ENCODE results near the gene SLC7A8.
A peak's percentile ranks its signal among the peaks of the same experiment; 100 is the strongest.

The SLC7A8 gene

DNA sequence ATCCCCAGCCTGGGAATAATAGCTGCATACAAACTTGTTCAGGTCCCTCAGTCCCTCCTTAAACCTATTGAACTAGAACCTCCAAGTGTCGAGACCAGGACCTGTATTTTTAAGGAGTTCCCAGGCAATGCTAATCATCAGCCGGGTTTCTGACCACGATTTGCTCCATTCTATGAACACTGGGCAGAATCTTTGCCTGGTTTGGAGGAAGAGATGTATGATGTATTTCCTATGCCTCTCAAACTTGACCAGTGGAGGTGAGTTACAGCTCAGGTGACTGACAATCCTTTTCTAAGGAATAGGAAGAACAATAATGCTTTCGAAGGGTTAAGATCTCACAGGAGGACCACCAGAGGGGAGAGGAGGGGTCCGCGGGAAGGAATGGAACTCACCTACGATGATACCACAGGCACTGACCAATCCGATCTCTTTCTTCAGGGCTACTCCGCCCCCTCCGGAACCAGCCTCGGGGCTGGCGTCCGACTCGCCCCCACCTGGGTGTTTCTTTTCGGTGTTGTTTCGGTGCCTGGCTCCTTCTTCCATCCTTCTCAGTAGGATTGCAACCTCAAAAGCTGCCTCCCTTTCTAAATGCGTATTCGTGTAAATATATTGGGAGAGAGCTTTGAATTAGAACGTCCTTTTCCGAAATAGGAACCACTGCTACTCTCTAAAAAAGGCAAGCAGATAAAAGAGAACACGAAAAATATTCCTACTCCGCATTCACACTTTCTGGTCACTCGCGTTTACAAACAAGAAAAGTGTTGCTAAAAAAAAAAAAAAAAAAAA lies 895 bp downstream of the SLC7A8 start (continued):
- TF ChIP-seq PRDM10 (tag by site-specific recombination; IDR thresholded peaks at IDR 0.05): peak; percentile 64
- peak; percentile 63 for TF ChIP-seq GLIS2 (tag by site-specific recombination; IDR thresholded peaks at IDR 0.05)
- TF ChIP-seq, protein P1, sequence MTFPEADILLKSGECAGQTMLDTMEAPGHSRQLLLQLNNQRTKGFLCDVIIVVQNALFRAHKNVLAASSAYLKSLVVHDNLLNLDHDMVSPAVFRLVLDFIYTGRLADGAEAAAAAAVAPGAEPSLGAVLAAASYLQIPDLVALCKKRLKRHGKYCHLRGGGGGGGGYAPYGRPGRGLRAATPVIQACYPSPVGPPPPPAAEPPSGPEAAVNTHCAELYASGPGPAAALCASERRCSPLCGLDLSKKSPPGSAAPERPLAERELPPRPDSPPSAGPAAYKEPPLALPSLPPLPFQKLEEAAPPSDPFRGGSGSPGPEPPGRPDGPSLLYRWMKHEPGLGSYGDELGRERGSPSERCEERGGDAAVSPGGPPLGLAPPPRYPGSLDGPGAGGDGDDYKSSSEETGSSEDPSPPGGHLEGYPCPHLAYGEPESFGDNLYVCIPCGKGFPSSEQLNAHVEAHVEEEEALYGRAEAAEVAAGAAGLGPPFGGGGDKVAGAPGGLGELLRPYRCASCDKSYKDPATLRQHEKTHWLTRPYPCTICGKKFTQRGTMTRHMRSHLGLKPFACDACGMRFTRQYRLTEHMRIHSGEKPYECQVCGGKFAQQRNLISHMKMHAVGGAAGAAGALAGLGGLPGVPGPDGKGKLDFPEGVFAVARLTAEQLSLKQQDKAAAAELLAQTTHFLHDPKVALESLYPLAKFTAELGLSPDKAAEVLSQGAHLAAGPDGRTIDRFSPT (tag by site-specific recombination; IDR thresholded peaks at IDR 0.05): no peak

GRCh38 chr14:23181946-23182345 lies 1.5 kb downstream of the SLC7A8 start:
- Histone ChIP-seq H3K4me1 (ENCODE audit: control insufficient read depth, insufficient read depth, low read length) (peaks cover 8% of the 10 kb centered on the region), H3K27ac (ENCODE audit: extremely low read depth, low read depth, low read length) (no peak overlapping the region), H3K36me3 (ENCODE audit: control insufficient read depth in 2 of 2, insufficient read depth in 1 of 2, low read length in 2 of 2) (no peaks in the 10 kb centered on the region), H3K4me3 (ENCODE audit: low read depth, low read length) (no peak overlapping the region; the same call in 1 of the 2 replicates), H3K9me3 (ENCODE audit: control insufficient read depth, insufficient read depth, low read depth, low read length) (no peaks in the 10 kb centered on the region)
- TF ChIP-seq ZSCAN30 (tag by site-specific recombination; IDR thresholded peaks at IDR 0.05) (no peak), ZNF596 (tag by site-specific recombination; IDR thresholded peaks at IDR 0.05) (no peak), ZNF157 (tag by site-specific recombination; IDR thresholded peaks at IDR 0.05) (no peak), WT1 (tag by site-specific recombination; IDR thresholded peaks at IDR 0.05) (no peak), ZFP69B (tag by site-specific recombination; IDR thresholded peaks at IDR 0.05) (0 out of 2 replicates have a peak, but pooled peaks have one; percentile 32), ZNF530 (tag by site-specific recombination; IDR thresholded peaks at IDR 0.05; ENCODE audit: low read depth) (no peak)
- TF ChIP-seq, protein P2, sequence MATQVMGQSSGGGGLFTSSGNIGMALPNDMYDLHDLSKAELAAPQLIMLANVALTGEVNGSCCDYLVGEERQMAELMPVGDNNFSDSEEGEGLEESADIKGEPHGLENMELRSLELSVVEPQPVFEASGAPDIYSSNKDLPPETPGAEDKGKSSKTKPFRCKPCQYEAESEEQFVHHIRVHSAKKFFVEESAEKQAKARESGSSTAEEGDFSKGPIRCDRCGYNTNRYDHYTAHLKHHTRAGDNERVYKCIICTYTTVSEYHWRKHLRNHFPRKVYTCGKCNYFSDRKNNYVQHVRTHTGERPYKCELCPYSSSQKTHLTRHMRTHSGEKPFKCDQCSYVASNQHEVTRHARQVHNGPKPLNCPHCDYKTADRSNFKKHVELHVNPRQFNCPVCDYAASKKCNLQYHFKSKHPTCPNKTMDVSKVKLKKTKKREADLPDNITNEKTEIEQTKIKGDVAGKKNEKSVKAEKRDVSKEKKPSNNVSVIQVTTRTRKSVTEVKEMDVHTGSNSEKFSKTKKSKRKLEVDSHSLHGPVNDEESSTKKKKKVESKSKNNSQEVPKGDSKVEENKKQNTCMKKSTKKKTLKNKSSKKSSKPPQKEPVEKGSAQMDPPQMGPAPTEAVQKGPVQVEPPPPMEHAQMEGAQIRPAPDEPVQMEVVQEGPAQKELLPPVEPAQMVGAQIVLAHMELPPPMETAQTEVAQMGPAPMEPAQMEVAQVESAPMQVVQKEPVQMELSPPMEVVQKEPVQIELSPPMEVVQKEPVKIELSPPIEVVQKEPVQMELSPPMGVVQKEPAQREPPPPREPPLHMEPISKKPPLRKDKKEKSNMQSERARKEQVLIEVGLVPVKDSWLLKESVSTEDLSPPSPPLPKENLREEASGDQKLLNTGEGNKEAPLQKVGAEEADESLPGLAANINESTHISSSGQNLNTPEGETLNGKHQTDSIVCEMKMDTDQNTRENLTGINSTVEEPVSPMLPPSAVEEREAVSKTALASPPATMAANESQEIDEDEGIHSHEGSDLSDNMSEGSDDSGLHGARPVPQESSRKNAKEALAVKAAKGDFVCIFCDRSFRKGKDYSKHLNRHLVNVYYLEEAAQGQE (tag by site-specific recombination; IDR thresholded peaks at IDR 0.05): no peak
- TF ChIP-seq, protein P3, sequence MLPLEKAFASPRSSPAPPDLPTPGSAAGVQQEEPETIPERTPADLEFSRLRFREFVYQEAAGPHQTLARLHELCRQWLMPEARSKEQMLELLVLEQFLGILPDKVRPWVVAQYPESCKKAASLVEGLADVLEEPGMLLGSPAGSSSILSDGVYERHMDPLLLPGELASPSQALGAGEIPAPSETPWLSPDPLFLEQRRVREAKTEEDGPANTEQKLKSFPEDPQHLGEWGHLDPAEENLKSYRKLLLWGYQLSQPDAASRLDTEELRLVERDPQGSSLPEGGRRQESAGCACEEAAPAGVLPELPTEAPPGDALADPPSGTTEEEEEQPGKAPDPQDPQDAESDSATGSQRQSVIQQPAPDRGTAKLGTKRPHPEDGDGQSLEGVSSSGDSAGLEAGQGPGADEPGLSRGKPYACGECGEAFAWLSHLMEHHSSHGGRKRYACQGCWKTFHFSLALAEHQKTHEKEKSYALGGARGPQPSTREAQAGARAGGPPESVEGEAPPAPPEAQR (tag by site-specific recombination; IDR thresholded peaks at IDR 0.05): no peak
- TF ChIP-seq, protein P4, sequence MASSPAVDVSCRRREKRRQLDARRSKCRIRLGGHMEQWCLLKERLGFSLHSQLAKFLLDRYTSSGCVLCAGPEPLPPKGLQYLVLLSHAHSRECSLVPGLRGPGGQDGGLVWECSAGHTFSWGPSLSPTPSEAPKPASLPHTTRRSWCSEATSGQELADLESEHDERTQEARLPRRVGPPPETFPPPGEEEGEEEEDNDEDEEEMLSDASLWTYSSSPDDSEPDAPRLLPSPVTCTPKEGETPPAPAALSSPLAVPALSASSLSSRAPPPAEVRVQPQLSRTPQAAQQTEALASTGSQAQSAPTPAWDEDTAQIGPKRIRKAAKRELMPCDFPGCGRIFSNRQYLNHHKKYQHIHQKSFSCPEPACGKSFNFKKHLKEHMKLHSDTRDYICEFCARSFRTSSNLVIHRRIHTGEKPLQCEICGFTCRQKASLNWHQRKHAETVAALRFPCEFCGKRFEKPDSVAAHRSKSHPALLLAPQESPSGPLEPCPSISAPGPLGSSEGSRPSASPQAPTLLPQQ (tag by site-specific recombination; IDR thresholded peaks at IDR 0.05): 0 out of 2 replicates have a peak, but pooled peaks have one; percentile 30
- ChIA-PET POLR2A (interaction anchor here (0.7 to 1.2 kb wide), 3 partner anchors 62 to 113 kb away, joined by 3 to 4 read pairs (median 3); no protein-coding TSS in a partner anchor), CTCF (interaction anchor here (0.6 to 11.0 kb wide), 6 partner anchors 10 to 625 kb away, joined by 3 to 424 read pairs (median 4); partner anchors contain the start of gene CEBPE)
